HCT116 (cell line): ENCODE results near the gene RPS28. TPM values are rescaled to one million over a fixed set of nuclear protein-coding genes. Genes with fewer than 3 reads are reported as not detected.

Experiments used
- ATAC-seq: fragments of 200-7000 bp; cut with Tn5 transposase; 2 replicates; pipeline ENCODE4 v1.9.1; 2020; ENCODE audit warnings: mild to moderate bottlenecking, moderate library complexity
- BruUV-seq: library from RNA; stranded (reverse); fragments of 400-500 nt; replicated peaks from 2 replicates; lab custom pipeline; 2021; lab: Mats Ljungman, UMichigan
- CTCF ChIA-PET: fragments of 300-600 bp; sonication (Branson Sonifier 250); formaldehyde crosslinking; loops from one replicate; lab custom pipeline; 2021; ENCODE audit warnings: antibody characterized with exemption; lab: Charles Lee
- POLR2A ChIA-PET: fragments of 300-600, 350-600 bp; sonication (Branson Sonifier 250); formaldehyde crosslinking; loops from one replicate; lab custom pipeline; 2021; ENCODE audit warnings: antibody characterized with exemption; lab: Charles Lee
- RAD21 ChIA-PET, 2 experiments: fragments of 300-600 bp; sonication (Branson Sonifier 250); formaldehyde crosslinking; loops; one replicate each; lab custom pipeline; 2023; ENCODE audit warnings: low total read pairs in 2 of 2; ENCODE audit not compliant: uncharacterized antibody in 2 of 2, unreplicated experiment in 2 of 2, low non-redundant PET in 1 of 2; lab: Charles Lee
- DNase-seq: peaks from one replicate; pipeline ENCODE4 v3.0.0-alpha.2; 2010; ENCODE audit warnings: low read depth, low spot score
- H2AFZ ChIP-seq: fragments of 200-600 bp; shearing (Covaris generic), sonication (generic); 2 replicates; pipeline ENCODE4 v1.6.1; 2017; ENCODE audit warnings: low read depth, mixed run types, mixed read lengths, antibody characterized with exemption, low read length; ENCODE audit not compliant: poor library complexity, severe bottlenecking
- H3K27ac ChIP-seq: 2 replicates; pipeline ENCODE4 v1.5.1; 2012; ENCODE audit warnings: low read depth, low read length
- H3K27me3 ChIP-seq: fragments of 200-600 bp; sonication (generic); 2 replicates; pipeline ENCODE4 v1.6.1; 2016; ENCODE audit warnings: mixed run types, low read length, mixed read lengths; ENCODE audit not compliant: insufficient read depth
- H3K36me3 ChIP-seq, 2 experiments: fragments of 200-500 bp in 1 of 2; fragments of 200-600 bp in 1 of 2; sonication (Bioruptor generic) in 1 of 2; sonication (generic) in 1 of 2; 2 replicates each; pipeline versions ENCODE4 v1.5.1 to v1.6.1; 2014 to 2016; ENCODE audit warnings: low read length in 2 of 2, inconsistent platforms in 1 of 2, mixed read lengths in 1 of 2, mixed run types in 1 of 2; ENCODE audit not compliant: insufficient read depth in 2 of 2, control insufficient read depth in 1 of 2
- H3K4me1 ChIP-seq, 2 experiments: fragments of 200-600 bp in 1 of 2; sonication (generic) in 1 of 2; 2 replicates each; pipeline versions ENCODE4 v1.5.1 to v1.6.1; 2012 to 2017; ENCODE audit warnings: low read length in 2 of 2, inconsistent platforms in 1 of 2, mild to moderate bottlenecking in 1 of 2, mixed read lengths in 1 of 2, mixed run types in 1 of 2, moderate library complexity in 1 of 2; ENCODE audit not compliant: insufficient read depth in 2 of 2, control insufficient read depth in 1 of 2
- H3K4me2 ChIP-seq: fragments of 200-600 bp; sonication (generic); 2 replicates; pipeline ENCODE4 v1.6.1; 2017; ENCODE audit warnings: mixed run types, low read length, mixed read lengths
- H3K4me3 ChIP-seq, 2 experiments: fragments of 200-600 bp in 1 of 2; sonication (generic) in 1 of 2; replicated peaks in 1 of 2; 2 replicates each; pipeline ENCODE4 v1.5.1; 2011 to 2016; ENCODE audit warnings: low read length in 2 of 2, control low read depth in 1 of 2, low read depth in 1 of 2, mild to moderate bottlenecking in 1 of 2, mixed read lengths in 1 of 2, mixed run types in 1 of 2
- H3K79me2 ChIP-seq: fragments of 200-600 bp; sonication (generic); 2 replicates; pipeline ENCODE4 v1.6.1; 2017; ENCODE audit warnings: mild to moderate bottlenecking, mixed run types, low read length, moderate library complexity, mixed read lengths; ENCODE audit not compliant: insufficient read depth
- H3K9ac ChIP-seq: fragments of 200-600 bp; sonication (generic); 2 replicates; pipeline ENCODE4 v1.6.1; 2016; ENCODE audit warnings: low read length, mixed read lengths
- H3K9me2 ChIP-seq: fragments of 200-600 bp; sonication (generic), shearing (Covaris generic); 2 replicates; pipeline ENCODE4 v1.6.1; 2017; ENCODE audit warnings: mixed run types, mild to moderate bottlenecking, moderate library complexity; ENCODE audit not compliant: insufficient read depth
- H3K9me3 ChIP-seq, 2 experiments: fragments of 200-500 bp in 1 of 2; fragments of 200-600 bp in 1 of 2; sonication (Bioruptor generic) in 1 of 2; sonication (generic) in 1 of 2; 2 replicates each; pipeline ENCODE4 v1.6.1; 2014 to 2017; ENCODE audit warnings: low read length in 2 of 2, mixed read lengths in 2 of 2, inconsistent platforms in 1 of 2, low read depth in 1 of 2, mild to moderate bottlenecking in 1 of 2, mixed run types in 1 of 2, moderate library complexity in 1 of 2; ENCODE audit not compliant: control insufficient read depth in 1 of 2, insufficient read depth in 1 of 2
- H4K20me1 ChIP-seq: fragments of 200-600 bp; sonication (generic), shearing (Covaris generic); 2 replicates; pipeline ENCODE4 v1.6.1; 2017; ENCODE audit warnings: mixed run types, mild to moderate bottlenecking, moderate library complexity; ENCODE audit not compliant: insufficient read depth
- ATF3 ChIP-seq: IDR thresholded peaks from 2 replicates; pipeline ENCODE4 v1.6.1; 2012
- CBX3 ChIP-seq: IDR thresholded peaks from 2 replicates; pipeline ENCODE4 v1.6.1; 2012; ENCODE audit warnings: low read depth
- CEBPB ChIP-seq: IDR thresholded peaks from 2 replicates; pipeline ENCODE4 v1.6.1; 2012; ENCODE audit warnings: low read depth
- EGR1 ChIP-seq: IDR thresholded peaks from 2 replicates; pipeline ENCODE4 v1.6.1; 2012; ENCODE audit warnings: low read depth
- EZH2phosphoT487 ChIP-seq: fragments of 200-600 bp; IDR thresholded peaks from 2 replicates; pipeline ENCODE4 v1.6.1; 2018; ENCODE audit warnings: antibody characterized with exemption, borderline replicate concordance
- FOSL1 ChIP-seq: IDR thresholded peaks from 2 replicates; pipeline ENCODE4 v1.6.1; 2012; ENCODE audit warnings: low read depth
- MAX ChIP-seq: IDR thresholded peaks from 2 replicates; pipeline ENCODE4 v1.6.1; 2012
- POLR2A ChIP-seq: IDR thresholded peaks from 2 replicates; pipeline ENCODE4 v1.7.0; 2011; ENCODE audit warnings: borderline replicate concordance; ENCODE audit not compliant: insufficient read depth, insufficient read length; ENCODE audit errors: extremely low read depth
- RAD21 ChIP-seq: IDR thresholded peaks from 2 replicates; pipeline ENCODE4 v1.6.1; 2012; ENCODE audit warnings: low read depth, mild to moderate bottlenecking
- SIN3A ChIP-seq: IDR thresholded peaks from 2 replicates; pipeline ENCODE4 v1.6.1; 2012; ENCODE audit warnings: low read depth
- SP1 ChIP-seq: IDR thresholded peaks from 2 replicates; pipeline ENCODE4 v1.6.1; 2012; ENCODE audit warnings: low read depth
- SRF ChIP-seq: IDR thresholded peaks from 2 replicates; pipeline ENCODE4 v1.6.1; 2012; ENCODE audit warnings: low read depth
- TCF7L2 ChIP-seq: IDR thresholded peaks from 2 replicates; pipeline ENCODE4 v1.7.0; 2011; ENCODE audit warnings: borderline replicate concordance, inconsistent platforms; ENCODE audit not compliant: insufficient read depth, insufficient read length; ENCODE audit errors: extremely low read depth
- YY1 ChIP-seq: IDR thresholded peaks from 2 replicates; pipeline ENCODE4 v1.6.1; 2011; ENCODE audit warnings: low read length, low read depth, moderate library complexity, mild to moderate bottlenecking; ENCODE audit not compliant: insufficient replicate concordance; ENCODE audit errors: extremely low read depth
- ZFX ChIP-seq: fragments of 450-650 bp; IDR thresholded peaks from 2 replicates; pipeline ENCODE4 v1.6.1; 2017
- ZNF274 ChIP-seq: fragments of 200-500 bp; sonication (Bioruptor generic); IDR thresholded peaks from 2 replicates; pipeline ENCODE4 v1.6.1; 2014; ENCODE audit warnings: mild to moderate bottlenecking, low read depth, low read length, inconsistent platforms
- intact Hi-C: fragments of 100-400 bp; cut with micrococcal nuclease; formaldehyde crosslinking; loops from 2 replicates; pipeline ENCODE4 v1.10.0; 2022
- total RNA-seq: library from RNA; stranded (reverse); gene quantifications from one replicate; pipeline ENCODE4 v1.2.1, GENCODE V29; 2021; ENCODE audit not compliant: unreplicated experiment
- TF ChIP-seq, protein P1 (sequence below): IDR thresholded peaks from 2 replicates; pipeline ENCODE4 v1.6.1; 2012; ENCODE audit warnings: low read depth

RPS28 gene
- total RNA-seq, 1 experiment from 2014 or later, result 2,379 TPM

DNA sequence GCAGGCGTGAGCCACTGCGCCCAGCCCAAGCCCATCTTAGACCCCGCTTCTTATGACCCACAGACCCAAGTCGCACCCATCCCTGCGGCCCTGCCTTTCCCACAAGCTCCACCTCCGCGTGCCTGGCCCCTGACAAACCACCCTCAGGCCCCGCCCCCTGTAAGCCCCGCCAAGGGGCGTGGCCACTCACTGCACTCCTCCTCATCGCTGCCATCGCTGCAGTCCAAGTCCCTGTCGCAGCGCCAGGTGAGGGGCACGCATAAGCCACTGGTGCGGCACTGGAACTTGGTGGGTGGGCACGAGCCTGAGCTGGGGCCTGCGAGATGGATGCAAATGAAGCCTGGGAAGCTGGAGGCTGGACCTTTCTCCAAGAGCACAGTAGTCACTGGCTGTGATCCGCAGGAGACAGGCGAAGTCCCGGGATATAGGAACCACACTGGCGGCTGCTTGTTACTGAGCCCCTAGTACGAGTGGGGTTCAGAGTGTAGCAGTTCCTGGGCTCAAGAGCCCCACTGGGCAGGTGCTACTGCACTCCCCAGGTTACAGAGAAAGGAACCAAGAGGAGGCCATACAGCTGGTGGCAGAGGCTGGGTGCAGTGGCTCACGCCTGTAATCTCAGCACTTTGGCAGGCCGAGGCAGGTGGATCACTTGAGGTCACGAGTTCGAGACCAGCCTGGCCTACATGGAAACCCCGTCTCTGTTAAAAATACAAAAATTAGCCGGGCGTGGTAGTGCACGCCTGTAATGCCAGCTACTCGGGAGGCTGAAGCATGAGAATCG lies 16.3 kb upstream of the RPS28 start:
- H3K4me3 ChIP-seq, result no peak overlapping the region
- TF ChIP-seq TCF7L2 (no peak), EZH2phosphoT487 (no peak), ATF3 (no peak), MAX (no peak), ZFX (no peak), ZNF274 (no peak), SIN3A (no peak), CBX3 (no peak), SP1 (no peak), EGR1 (no peak), YY1 (no peak), POLR2A (no peak), SRF (no peak), RAD21 (no peak), FOSL1 (no peak), CEBPB (no peak)
- TF ChIP-seq, protein P1, sequence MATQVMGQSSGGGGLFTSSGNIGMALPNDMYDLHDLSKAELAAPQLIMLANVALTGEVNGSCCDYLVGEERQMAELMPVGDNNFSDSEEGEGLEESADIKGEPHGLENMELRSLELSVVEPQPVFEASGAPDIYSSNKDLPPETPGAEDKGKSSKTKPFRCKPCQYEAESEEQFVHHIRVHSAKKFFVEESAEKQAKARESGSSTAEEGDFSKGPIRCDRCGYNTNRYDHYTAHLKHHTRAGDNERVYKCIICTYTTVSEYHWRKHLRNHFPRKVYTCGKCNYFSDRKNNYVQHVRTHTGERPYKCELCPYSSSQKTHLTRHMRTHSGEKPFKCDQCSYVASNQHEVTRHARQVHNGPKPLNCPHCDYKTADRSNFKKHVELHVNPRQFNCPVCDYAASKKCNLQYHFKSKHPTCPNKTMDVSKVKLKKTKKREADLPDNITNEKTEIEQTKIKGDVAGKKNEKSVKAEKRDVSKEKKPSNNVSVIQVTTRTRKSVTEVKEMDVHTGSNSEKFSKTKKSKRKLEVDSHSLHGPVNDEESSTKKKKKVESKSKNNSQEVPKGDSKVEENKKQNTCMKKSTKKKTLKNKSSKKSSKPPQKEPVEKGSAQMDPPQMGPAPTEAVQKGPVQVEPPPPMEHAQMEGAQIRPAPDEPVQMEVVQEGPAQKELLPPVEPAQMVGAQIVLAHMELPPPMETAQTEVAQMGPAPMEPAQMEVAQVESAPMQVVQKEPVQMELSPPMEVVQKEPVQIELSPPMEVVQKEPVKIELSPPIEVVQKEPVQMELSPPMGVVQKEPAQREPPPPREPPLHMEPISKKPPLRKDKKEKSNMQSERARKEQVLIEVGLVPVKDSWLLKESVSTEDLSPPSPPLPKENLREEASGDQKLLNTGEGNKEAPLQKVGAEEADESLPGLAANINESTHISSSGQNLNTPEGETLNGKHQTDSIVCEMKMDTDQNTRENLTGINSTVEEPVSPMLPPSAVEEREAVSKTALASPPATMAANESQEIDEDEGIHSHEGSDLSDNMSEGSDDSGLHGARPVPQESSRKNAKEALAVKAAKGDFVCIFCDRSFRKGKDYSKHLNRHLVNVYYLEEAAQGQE, result no peak
- TF ChIP-seq, all 23 proteins: peak for 0
- intact Hi-C loops, result no loop called here
- H3K36me3 ChIP-seq, result peaks cover 3 to 5% of the 10 kb centered on the region in 2 experiments; a peak in 1 of 4 replicates
- H3K79me2 ChIP-seq, result peaks cover 32% of the 10 kb centered on the region
- peak overlapping the region; percentile 94 for H3K4me2 ChIP-seq
- H2AFZ ChIP-seq, result no peak overlapping the region
- DNase-seq (peak; percentile 38), ATAC-seq (peak; percentile 66)
- H3K9me2 ChIP-seq, result no peaks in the 10 kb centered on the region
- ChIA-PET RAD21 (no interaction called here), CTCF (interaction anchor here (0.9 kb wide), 1 partner anchor 275 kb away, joined by 5 read pairs; no protein-coding TSS in a partner anchor), POLR2A (interaction anchor here (0.6 to 1.5 kb wide), 5 partner anchors 15 to 328 kb away, joined by 3 to 4 read pairs (median 3); partner anchors contain the start of genes NDUFA7 and RPS28)
- H3K27ac ChIP-seq, result peak overlapping the region; percentile 68
- no peaks in the 10 kb centered on the region for H4K20me1 ChIP-seq
- H3K9me3 ChIP-seq, result no peaks in the 10 kb centered on the region
- peaks cover 24 to 70% of the 10 kb centered on the region in 2 experiments for H3K4me1 ChIP-seq
- H3K27me3 ChIP-seq, result no peaks in the 10 kb centered on the region
- BruUV-seq, result no TSS peak
- peak overlapping the region; percentile 38 for H3K9ac ChIP-seq
